ENCODE results near the gene SLU7. TPM values are rescaled to one million over a fixed set of nuclear protein-coding genes. Genes with fewer than 3 reads are reported as not detected.
A peak's percentile ranks its signal among the peaks of the same experiment; 100 is the strongest.

SLU7 gene
- polyA plus RNA-seq, 1 of the 3 experiments (the other 2 are of a cell fraction): 22.3 TPM

DNA sequence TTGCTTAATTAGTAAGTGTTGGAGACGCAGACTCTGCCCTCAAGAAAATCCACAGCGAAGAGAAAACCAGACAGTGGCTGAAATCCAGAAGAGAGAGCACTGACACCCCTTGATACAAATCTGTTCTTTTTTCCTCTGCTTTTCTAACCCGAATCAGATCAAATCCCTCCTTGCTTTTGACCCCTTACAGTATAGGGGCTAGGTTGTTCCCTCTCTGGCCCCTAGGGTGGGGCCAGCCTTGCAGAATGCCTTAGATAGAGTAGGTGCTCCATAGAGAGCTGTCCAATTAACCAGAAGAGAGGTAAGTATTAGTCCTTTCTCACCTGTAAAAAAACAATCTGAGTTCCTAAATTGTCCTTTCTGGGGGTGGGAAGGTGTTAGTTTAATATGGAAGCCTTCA lies 58.6 kb downstream of the SLU7 start (continued):
- TF ChIP-seq, protein P1, sequence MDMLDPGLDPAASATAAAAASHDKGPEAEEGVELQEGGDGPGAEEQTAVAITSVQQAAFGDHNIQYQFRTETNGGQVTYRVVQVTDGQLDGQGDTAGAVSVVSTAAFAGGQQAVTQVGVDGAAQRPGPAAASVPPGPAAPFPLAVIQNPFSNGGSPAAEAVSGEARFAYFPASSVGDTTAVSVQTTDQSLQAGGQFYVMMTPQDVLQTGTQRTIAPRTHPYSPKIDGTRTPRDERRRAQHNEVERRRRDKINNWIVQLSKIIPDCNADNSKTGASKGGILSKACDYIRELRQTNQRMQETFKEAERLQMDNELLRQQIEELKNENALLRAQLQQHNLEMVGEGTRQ (IDR thresholded peaks at IDR 0.05; ENCODE audit: borderline replicate concordance, low read depth, low read length): no peak
- TF ChIP-seq ELF1 (IDR thresholded peaks at IDR 0.05) (no peak), TAF1 (IDR thresholded peaks at IDR 0.05; ENCODE audit: borderline replicate concordance, low read depth, low read length) (no peak), EP300 (IDR thresholded peaks at IDR 0.05; ENCODE audit: borderline replicate concordance in 1 of 2, low read depth in 1 of 2, low read length in 1 of 2) (no peak)

DNA sequence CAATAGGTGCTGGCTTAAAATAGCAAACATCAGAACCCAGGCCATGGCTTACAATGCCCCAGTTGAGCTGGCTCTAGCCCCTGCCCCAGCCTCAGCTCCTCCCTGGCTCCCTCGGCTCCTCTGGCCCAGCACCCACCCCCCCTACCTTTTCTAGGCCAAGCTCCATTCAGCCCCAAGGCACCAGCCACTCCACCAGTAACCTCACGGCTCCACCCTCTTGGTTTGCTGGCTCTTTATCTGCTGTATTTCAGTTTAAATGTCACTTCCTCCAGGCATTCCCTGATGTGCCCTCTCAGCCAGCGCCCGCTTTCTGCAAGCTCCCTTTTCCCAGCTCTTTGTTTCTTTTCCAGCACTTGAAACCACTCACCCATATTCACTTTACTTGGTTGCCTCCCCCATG lies 59.1 kb downstream of the SLU7 start:
- Histone ChIP-seq H3K79me2 (ENCODE audit: insufficient read depth) (no peaks in the 10 kb centered on the region), H2AFZ (ENCODE audit: low read depth) (no peak overlapping the region), H3K4me3 (ENCODE audit: low read depth in 2 of 2, low read length in 1 of 2) (no peak overlapping the region), H3F3A (replicated peaks; ENCODE audit: insufficient read depth) (no peaks in the 10 kb centered on the region), H3K27ac (ENCODE audit: low read depth in 2 of 2, low read length in 1 of 2) (no peak overlapping the region), H3K4me2 (no peak overlapping the region), H3K9me3 (no peaks in the 10 kb centered on the region), H3K4me1 (ENCODE audit: control insufficient read depth in 1 of 2, insufficient read depth in 2 of 2, low read depth in 1 of 2, low read length in 1 of 2) (peaks cover 0 to 12% of the 10 kb centered on the region in 2 experiments; a peak in 2 of 4 replicates), H3K36me3 (replicated peaks in 1 of 2; ENCODE audit: control insufficient read depth in 1 of 2, insufficient read depth in 2 of 2, low read length in 1 of 2) (no peaks in the 10 kb centered on the region), H3K9me2 (no peaks in the 10 kb centered on the region), H4K20me1 (ENCODE audit: insufficient read depth) (no peaks in the 10 kb centered on the region), H3K9ac (no peak overlapping the region), H3K27me3 (ENCODE audit: insufficient read depth) (no peaks in the 10 kb centered on the region)
- POLR2A ChIA-PET: interaction anchor here (1.3 kb wide), 1 partner anchor 10 kb away, joined by 4 read pairs; the partner anchor contains the start of gene C1QTNF2
- DNase-seq: peak; percentile 56
- 72% methylated on average over 4 of the region's 4 CpGs for WGBS (ENCODE audit: low lambda C conversion rate)
- TF ChIP-seq FOXM1 (IDR thresholded peaks at IDR 0.05; ENCODE audit: low read depth) (no peak), RAD21 (IDR thresholded peaks at IDR 0.05; ENCODE audit: low read length) (no peak), RCOR1 (IDR thresholded peaks at IDR 0.05; ENCODE audit: low read length) (no peak), GATA2 (CRISPR knock-in tag; IDR thresholded peaks at IDR 0.05) (no peak), TEAD4 (IDR thresholded peaks at IDR 0.05; ENCODE audit: borderline replicate concordance, insufficient read depth) (no peak), RXRA (IDR thresholded peaks at IDR 0.05; ENCODE audit: borderline replicate concordance, low read depth) (no peak), ELF1 (IDR thresholded peaks at IDR 0.05) (no peak), FOXJ3 (CRISPR knock-in tag; IDR thresholded peaks at IDR 0.05) (no peak), EP300 (IDR thresholded peaks at IDR 0.05; ENCODE audit: borderline replicate concordance in 1 of 2, low read depth in 1 of 2, low read length in 1 of 2) (no peak), YY1 (IDR thresholded peaks at IDR 0.05; ENCODE audit: low read depth) (no peak), POLR2AphosphoS5 (IDR thresholded peaks at IDR 0.05; ENCODE audit: low read depth, low read length) (no peak), JUND (IDR thresholded peaks at IDR 0.05) (no peak), SMC3 (IDR thresholded peaks at IDR 0.05; ENCODE audit: low read depth, low read length) (no peak), NRF1 (IDR thresholded peaks at IDR 0.05; ENCODE audit: low read depth, low read length) (no peak), GABPA (IDR thresholded peaks at IDR 0.05; ENCODE audit: low read depth) (no peak)
- TF ChIP-seq, protein P2, sequence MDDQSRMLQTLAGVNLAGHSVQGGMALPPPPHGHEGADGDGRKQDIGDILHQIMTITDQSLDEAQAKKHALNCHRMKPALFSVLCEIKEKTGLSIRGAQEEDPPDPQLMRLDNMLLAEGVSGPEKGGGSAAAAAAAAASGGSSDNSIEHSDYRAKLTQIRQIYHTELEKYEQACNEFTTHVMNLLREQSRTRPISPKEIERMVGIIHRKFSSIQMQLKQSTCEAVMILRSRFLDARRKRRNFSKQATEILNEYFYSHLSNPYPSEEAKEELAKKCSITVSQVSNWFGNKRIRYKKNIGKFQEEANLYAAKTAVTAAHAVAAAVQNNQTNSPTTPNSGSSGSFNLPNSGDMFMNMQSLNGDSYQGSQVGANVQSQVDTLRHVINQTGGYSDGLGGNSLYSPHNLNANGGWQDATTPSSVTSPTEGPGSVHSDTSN (IDR thresholded peaks at IDR 0.05): no peak
- TF ChIP-seq, protein P3, sequence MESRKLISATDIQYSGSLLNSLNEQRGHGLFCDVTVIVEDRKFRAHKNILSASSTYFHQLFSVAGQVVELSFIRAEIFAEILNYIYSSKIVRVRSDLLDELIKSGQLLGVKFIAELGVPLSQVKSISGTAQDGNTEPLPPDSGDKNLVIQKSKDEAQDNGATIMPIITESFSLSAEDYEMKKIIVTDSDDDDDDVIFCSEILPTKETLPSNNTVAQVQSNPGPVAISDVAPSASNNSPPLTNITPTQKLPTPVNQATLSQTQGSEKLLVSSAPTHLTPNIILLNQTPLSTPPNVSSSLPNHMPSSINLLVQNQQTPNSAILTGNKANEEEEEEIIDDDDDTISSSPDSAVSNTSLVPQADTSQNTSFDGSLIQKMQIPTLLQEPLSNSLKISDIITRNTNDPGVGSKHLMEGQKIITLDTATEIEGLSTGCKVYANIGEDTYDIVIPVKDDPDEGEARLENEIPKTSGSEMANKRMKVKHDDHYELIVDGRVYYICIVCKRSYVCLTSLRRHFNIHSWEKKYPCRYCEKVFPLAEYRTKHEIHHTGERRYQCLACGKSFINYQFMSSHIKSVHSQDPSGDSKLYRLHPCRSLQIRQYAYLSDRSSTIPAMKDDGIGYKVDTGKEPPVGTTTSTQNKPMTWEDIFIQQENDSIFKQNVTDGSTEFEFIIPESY (IDR thresholded peaks at IDR 0.05; ENCODE audit: borderline replicate concordance, low read depth): no peak
- TF ChIP-seq, protein P4, sequence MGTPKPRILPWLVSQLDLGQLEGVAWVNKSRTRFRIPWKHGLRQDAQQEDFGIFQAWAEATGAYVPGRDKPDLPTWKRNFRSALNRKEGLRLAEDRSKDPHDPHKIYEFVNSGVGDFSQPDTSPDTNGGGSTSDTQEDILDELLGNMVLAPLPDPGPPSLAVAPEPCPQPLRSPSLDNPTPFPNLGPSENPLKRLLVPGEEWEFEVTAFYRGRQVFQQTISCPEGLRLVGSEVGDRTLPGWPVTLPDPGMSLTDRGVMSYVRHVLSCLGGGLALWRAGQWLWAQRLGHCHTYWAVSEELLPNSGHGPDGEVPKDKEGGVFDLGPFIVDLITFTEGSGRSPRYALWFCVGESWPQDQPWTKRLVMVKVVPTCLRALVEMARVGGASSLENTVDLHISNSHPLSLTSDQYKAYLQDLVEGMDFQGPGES (IDR thresholded peaks at IDR 0.05; ENCODE audit: low read depth, low read length): no peak
- TF ChIP-seq, protein P5, sequence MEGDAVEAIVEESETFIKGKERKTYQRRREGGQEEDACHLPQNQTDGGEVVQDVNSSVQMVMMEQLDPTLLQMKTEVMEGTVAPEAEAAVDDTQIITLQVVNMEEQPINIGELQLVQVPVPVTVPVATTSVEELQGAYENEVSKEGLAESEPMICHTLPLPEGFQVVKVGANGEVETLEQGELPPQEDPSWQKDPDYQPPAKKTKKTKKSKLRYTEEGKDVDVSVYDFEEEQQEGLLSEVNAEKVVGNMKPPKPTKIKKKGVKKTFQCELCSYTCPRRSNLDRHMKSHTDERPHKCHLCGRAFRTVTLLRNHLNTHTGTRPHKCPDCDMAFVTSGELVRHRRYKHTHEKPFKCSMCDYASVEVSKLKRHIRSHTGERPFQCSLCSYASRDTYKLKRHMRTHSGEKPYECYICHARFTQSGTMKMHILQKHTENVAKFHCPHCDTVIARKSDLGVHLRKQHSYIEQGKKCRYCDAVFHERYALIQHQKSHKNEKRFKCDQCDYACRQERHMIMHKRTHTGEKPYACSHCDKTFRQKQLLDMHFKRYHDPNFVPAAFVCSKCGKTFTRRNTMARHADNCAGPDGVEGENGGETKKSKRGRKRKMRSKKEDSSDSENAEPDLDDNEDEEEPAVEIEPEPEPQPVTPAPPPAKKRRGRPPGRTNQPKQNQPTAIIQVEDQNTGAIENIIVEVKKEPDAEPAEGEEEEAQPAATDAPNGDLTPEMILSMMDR (IDR thresholded peaks at IDR 0.05): no peak
- TF ChIP-seq, protein P6, sequence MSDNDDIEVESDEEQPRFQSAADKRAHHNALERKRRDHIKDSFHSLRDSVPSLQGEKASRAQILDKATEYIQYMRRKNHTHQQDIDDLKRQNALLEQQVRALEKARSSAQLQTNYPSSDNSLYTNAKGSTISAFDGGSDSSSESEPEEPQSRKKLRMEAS (IDR thresholded peaks at IDR 0.05; ENCODE audit: low read depth): no peak
- CTCF ChIA-PET: interaction anchor here (0.7 to 1.3 kb wide), 4 partner anchors 10 to 276 kb away, joined by 3 to 10 read pairs (median 3); partner anchors contain the start of gene C1QTNF2
